ENCODE data around the gene ATAD3B. TPM values are rescaled to one million over a fixed set of nuclear protein-coding genes. Genes with fewer than 3 reads are reported as not detected.

Gene ATAD3B
- total RNA-seq, 1 donor from 2014 or later: 34.9 TPM

DNA sequence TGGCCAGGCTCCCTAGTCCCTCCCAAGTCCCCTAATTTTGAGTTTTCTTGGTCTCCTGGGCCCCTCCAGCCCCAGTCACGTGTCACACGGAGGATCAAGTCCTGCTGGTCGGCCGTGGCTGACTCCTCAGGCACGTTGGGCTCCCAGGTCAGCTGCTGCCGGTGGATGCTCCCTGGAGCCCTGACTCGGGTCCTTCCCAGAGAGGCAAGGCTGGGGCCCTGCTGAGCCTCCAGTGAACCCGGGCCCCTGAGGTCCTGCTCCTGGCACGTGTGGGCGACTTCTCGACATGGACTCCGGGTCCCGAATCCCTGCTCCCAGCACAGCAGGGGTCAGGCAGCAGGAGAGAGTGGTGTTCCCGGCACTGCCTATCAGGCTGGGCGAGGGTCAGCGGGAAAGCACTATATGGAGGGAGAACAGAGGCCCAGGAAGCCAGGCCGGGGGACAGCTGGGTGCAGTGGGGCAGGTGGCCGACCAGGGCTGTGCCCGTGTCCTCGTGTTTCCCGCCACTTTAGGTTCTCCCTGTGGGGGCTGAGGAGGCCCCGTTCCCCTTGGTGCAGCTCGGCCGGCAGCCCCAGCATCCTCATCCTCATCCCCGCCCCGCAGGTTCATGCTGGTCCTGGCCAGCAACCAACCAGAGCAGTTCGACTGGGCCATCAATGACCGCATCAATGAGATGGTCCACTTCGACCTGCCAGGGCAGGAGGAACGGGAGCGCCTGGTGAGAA, 55.7 kb downstream of the ATAD3B start:
- no peak overlapping the region for H3K4me3 Mint-ChIP-seq (ENCODE audit: unreplicated experiment)
- H3K27ac Mint-ChIP-seq (ENCODE audit: unreplicated experiment): no peak overlapping the region
- no peaks in the 10 kb centered on the region for H3K4me1 Mint-ChIP-seq (ENCODE audit: low read depth, unreplicated experiment)
- peaks cover 6% of the 10 kb centered on the region for H3K36me3 Mint-ChIP-seq (ENCODE audit: unreplicated experiment)
- TF ChIP-seq, protein P1, sequence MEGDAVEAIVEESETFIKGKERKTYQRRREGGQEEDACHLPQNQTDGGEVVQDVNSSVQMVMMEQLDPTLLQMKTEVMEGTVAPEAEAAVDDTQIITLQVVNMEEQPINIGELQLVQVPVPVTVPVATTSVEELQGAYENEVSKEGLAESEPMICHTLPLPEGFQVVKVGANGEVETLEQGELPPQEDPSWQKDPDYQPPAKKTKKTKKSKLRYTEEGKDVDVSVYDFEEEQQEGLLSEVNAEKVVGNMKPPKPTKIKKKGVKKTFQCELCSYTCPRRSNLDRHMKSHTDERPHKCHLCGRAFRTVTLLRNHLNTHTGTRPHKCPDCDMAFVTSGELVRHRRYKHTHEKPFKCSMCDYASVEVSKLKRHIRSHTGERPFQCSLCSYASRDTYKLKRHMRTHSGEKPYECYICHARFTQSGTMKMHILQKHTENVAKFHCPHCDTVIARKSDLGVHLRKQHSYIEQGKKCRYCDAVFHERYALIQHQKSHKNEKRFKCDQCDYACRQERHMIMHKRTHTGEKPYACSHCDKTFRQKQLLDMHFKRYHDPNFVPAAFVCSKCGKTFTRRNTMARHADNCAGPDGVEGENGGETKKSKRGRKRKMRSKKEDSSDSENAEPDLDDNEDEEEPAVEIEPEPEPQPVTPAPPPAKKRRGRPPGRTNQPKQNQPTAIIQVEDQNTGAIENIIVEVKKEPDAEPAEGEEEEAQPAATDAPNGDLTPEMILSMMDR (IDR thresholded peaks at IDR 0.05; ENCODE audit: partially characterized antibody, unreplicated experiment): no peak
- no peak for DNase-seq
- peaks cover 6% of the 10 kb centered on the region for H3K9me3 Mint-ChIP-seq (ENCODE audit: unreplicated experiment)
- H3K27me3 Mint-ChIP-seq (ENCODE audit: unreplicated experiment): peaks cover 5% of the 10 kb centered on the region

DNA sequence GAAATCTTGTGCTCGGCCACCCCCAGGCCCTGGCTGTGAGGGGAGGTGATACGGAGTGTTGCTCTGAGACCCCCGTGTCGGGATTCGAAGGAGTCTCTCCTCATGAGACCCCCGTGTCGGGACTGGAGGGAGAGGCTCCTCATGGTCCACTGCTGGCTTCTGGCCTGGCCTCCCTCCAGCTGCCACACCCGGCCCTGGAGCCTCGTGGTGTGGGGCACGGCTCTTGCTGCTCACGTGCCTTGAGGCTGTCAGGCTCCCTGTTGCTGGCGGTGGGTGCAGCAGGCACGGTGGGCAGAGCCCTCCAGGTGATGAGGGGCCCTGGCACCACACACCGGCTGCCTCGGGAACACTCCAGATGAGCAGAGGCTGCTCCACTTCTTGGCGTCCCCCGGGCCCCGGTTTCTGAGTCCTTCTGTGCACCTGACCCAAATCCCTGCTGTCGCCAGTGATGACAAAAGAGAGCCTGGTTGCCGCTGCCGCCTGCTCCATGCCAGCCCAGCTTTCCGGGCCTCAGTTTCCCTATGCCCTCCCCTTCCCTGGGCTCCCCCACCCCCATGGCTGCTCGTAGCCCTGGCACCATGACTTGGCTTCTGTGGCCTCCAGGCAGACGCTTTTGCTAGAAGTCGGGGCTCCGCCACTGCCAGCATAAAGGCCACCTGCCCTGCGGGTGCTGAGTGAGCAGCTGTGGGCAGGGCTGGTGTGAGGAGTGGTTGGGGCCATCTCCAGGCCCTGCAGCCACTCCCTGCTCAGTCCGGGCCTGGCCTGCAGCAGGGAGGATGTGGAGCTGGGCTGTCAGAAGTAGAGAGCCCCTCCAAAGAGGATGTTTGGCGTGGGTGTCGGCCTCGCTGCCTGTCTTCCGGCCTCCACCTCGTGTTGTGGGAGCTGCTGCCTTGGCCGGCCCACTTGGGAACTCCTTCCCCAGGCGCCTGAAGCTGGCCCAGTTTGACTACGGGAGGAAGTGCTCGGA, 57.0 kb downstream of the ATAD3B start:
- no peak for DNase-seq
- TF ChIP-seq, protein P1 (IDR thresholded peaks at IDR 0.05; ENCODE audit: partially characterized antibody, unreplicated experiment): no peak
- Mint-ChIP-seq H3K36me3 (ENCODE audit: unreplicated experiment) (peaks cover 6% of the 10 kb centered on the region), H3K4me3 (ENCODE audit: unreplicated experiment) (no peak overlapping the region), H3K27me3 (ENCODE audit: unreplicated experiment) (peaks cover 5% of the 10 kb centered on the region), H3K4me1 (ENCODE audit: low read depth, unreplicated experiment) (no peaks in the 10 kb centered on the region), H3K9me3 (ENCODE audit: unreplicated experiment) (peaks cover 6% of the 10 kb centered on the region), H3K27ac (ENCODE audit: unreplicated experiment) (no peak overlapping the region)

DNA sequence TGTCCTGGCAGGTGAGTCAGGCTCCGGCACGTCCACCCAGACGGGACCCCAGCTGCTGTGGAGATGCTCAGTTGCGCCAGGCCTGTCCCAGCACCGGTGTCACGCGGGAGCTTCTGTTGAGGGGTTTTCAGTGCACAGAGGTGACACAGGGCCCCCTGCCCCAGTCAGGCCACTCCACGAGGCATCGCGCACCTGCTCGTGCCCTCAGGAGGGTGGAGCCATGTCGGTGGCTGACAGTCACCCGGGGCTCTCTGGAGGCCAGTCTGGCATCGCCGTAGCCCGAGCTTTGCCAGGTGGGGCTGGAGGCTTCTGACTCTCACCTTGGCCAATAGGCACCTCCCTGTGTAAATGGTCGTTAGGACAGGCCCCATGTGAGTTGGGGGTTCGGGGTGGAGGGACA, 57.8 kb downstream of the ATAD3B start:
- H3K27ac Mint-ChIP-seq (ENCODE audit: unreplicated experiment): no peak overlapping the region
- peaks cover 5% of the 10 kb centered on the region for H3K27me3 Mint-ChIP-seq (ENCODE audit: unreplicated experiment)
- peaks cover 6% of the 10 kb centered on the region for H3K36me3 Mint-ChIP-seq (ENCODE audit: unreplicated experiment)
- no peaks in the 10 kb centered on the region for H3K4me1 Mint-ChIP-seq (ENCODE audit: low read depth, unreplicated experiment)
- TF ChIP-seq, protein P1 (IDR thresholded peaks at IDR 0.05; ENCODE audit: partially characterized antibody, unreplicated experiment): no peak
- no peak overlapping the region for H3K4me3 Mint-ChIP-seq (ENCODE audit: unreplicated experiment)
- peaks cover 6% of the 10 kb centered on the region for H3K9me3 Mint-ChIP-seq (ENCODE audit: unreplicated experiment)
- DNase-seq: no peak

DNA sequence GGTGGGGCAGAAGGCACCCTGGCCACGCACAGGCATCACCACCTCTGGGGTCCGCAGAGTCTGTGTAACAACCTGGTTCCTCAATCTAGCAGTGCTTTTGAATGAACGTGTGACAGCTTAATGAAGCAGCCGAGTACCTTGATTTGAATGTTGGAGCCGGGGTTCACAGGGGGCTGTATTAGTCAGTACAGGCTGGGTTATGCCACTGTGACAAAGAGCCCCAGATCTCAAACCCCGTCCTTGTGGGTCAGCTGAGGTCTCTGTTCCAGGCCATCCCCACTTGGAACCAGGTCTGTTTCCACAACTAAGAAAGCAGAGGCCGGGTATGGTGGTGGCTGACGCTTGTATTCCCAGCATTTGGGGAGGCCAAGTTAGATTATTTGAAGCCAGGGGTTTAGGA, 58.4 kb downstream of the ATAD3B start:
- DNase-seq: no peak
- TF ChIP-seq, protein P1 (IDR thresholded peaks at IDR 0.05; ENCODE audit: partially characterized antibody, unreplicated experiment): no peak
- no peaks in the 10 kb centered on the region for H3K4me1 Mint-ChIP-seq (ENCODE audit: low read depth, unreplicated experiment)
- peaks cover 5% of the 10 kb centered on the region for H3K27me3 Mint-ChIP-seq (ENCODE audit: unreplicated experiment)
- peaks cover 6% of the 10 kb centered on the region for H3K9me3 Mint-ChIP-seq (ENCODE audit: unreplicated experiment)
- peaks cover 6% of the 10 kb centered on the region for H3K36me3 Mint-ChIP-seq (ENCODE audit: unreplicated experiment)
- H3K27ac Mint-ChIP-seq (ENCODE audit: unreplicated experiment): no peak overlapping the region
- H3K4me3 Mint-ChIP-seq (ENCODE audit: unreplicated experiment): no peak overlapping the region

All from glutamatergic neuron (in vitro differentiated cells).